ENCODE results near the gene TMEM87A.

GRCh38 chr15:42190370-42190769 lies 82.9 kb downstream of the TMEM87A start:
- TF ChIP-seq CTCF (IDR thresholded peaks at IDR 0.05) = no peak
- TF ChIP-seq POLR2A (IDR thresholded peaks at IDR 0.05) = no peak
